ENCODE results near the gene PPP1R7.

Gene PPP1R7

GRCh38 chr2:241138471-241138870 is 11.8 kb upstream of the PPP1R7 start:
- Histone ChIP-seq H3K4me1 (ENCODE audit: control insufficient read depth, insufficient read depth, low read length) (no peaks in the 10 kb centered on the region), H3K4me3 (ENCODE audit: low read depth, low read length) (no peak overlapping the region), H3K27ac (ENCODE audit: extremely low read depth, low read depth, low read length) (no peak overlapping the region), H3K9me3 (ENCODE audit: control insufficient read depth, insufficient read depth, low read depth, low read length) (no peaks in the 10 kb centered on the region), H3K36me3 (ENCODE audit: control insufficient read depth in 2 of 2, insufficient read depth in 1 of 2, low read length in 2 of 2) (peaks cover 0 to 86% of the 10 kb centered on the region in 2 experiments; a peak in 2 of 3 replicates)
- POLR2A ChIA-PET, result interaction anchor here (0.7 kb wide), 1 partner anchor 11 kb away, joined by 3 read pairs; the partner anchor contains the start of gene PASK
- no peak for TF ChIP-seq ZNF510 (tag by site-specific recombination; IDR thresholded peaks at IDR 0.05; ENCODE audit: insufficient replicate concordance)
- no peak for TF ChIP-seq ZNF548 (tag by site-specific recombination; IDR thresholded peaks at IDR 0.05)
- TF ChIP-seq ZNF664 (tag by site-specific recombination; IDR thresholded peaks at IDR 0.05), result no peak
- TF ChIP-seq ZBTB11 (tag by site-specific recombination; conservative IDR thresholded peaks at IDR 0.05; ENCODE audit: low read depth), result no peak
- no peak for TF ChIP-seq ZNF670 (tag by site-specific recombination; IDR thresholded peaks at IDR 0.05; ENCODE audit: low read depth)
- TF ChIP-seq SP2 (tag by site-specific recombination; IDR thresholded peaks at IDR 0.05), result no peak
- no peak for TF ChIP-seq ZNF426 (tag by site-specific recombination; IDR thresholded peaks at IDR 0.05)
- CTCF ChIA-PET, result no interaction called here

- TF ChIP-seq KLF9 (tag by site-specific recombination; IDR thresholded peaks at IDR 0.05; ENCODE audit: low read depth), result no peak
- no peak for TF ChIP-seq REPIN1 (tag by site-specific recombination; IDR thresholded peaks at IDR 0.05; ENCODE audit: low read depth)
- TF ChIP-seq ZNF121 (tag by site-specific recombination; IDR thresholded peaks at IDR 0.05), result peak; percentile 96
- no peak for TF ChIP-seq ZNF214 (tag by site-specific recombination; IDR thresholded peaks at IDR 0.05; ENCODE audit: borderline replicate concordance)
- no peak for TF ChIP-seq ZBTB7A (tag by site-specific recombination; IDR thresholded peaks at IDR 0.05; ENCODE audit: low read depth)
- TF ChIP-seq ZNF704 (tag by site-specific recombination; IDR thresholded peaks at IDR 0.05), result no peak
- Histone ChIP-seq H3K4me1 (ENCODE audit: control insufficient read depth, insufficient read depth, low read length) (no peaks in the 10 kb centered on the region), H3K36me3 (ENCODE audit: control insufficient read depth in 2 of 2, insufficient read depth in 1 of 2, low read length in 2 of 2) (peaks cover 0 to 81% of the 10 kb centered on the region in 2 experiments; a peak in 2 of 3 replicates), H3K9me3 (ENCODE audit: control insufficient read depth, insufficient read depth, low read depth, low read length) (no peaks in the 10 kb centered on the region), H3K4me3 (ENCODE audit: low read depth, low read length) (no peak overlapping the region), H3K27ac (ENCODE audit: extremely low read depth, low read depth, low read length) (no peak overlapping the region)
- ChIA-PET CTCF (no interaction called here), POLR2A (no interaction called here)
Observed at GRCh38 chr2:241139531-241140444, 10.5 kb upstream of the PPP1R7 start.

GRCh38 chr2:241140445-241140840 is 9.8 kb upstream of the PPP1R7 start:
- POLR2A ChIA-PET, result interaction anchor here (0.8 kb wide), 1 partner anchor 9 kb away, joined by 3 read pairs; the partner anchor contains the start of gene PASK
- H3K9me3 ChIP-seq (ENCODE audit: control insufficient read depth, insufficient read depth, low read depth, low read length), result no peaks in the 10 kb centered on the region
- no peaks in the 10 kb centered on the region for H3K4me1 ChIP-seq (ENCODE audit: control insufficient read depth, insufficient read depth, low read length)
- no peak overlapping the region for H3K27ac ChIP-seq (ENCODE audit: extremely low read depth, low read depth, low read length)
- H3K4me3 ChIP-seq (ENCODE audit: low read depth, low read length), result no peak overlapping the region
- H3K36me3 ChIP-seq (ENCODE audit: control insufficient read depth in 2 of 2, insufficient read depth in 1 of 2, low read length in 2 of 2), result peaks cover 0 to 74% of the 10 kb centered on the region in 2 experiments; a peak in 2 of 3 replicates
- CTCF ChIA-PET, result no interaction called here
- TF ChIP-seq PATZ1 (tag by site-specific recombination; IDR thresholded peaks at IDR 0.05) (no peak), ZNF623 (tag by site-specific recombination; IDR thresholded peaks at IDR 0.05) (no peak), YY2 (tag by site-specific recombination; IDR thresholded peaks at IDR 0.05) (no peak), ZBTB6 (tag by site-specific recombination; IDR thresholded peaks at IDR 0.05) (no peak), HOXC10 (CRISPR knock-in tag; IDR thresholded peaks at IDR 0.05) (no peak), ZNF692 (tag by site-specific recombination; IDR thresholded peaks at IDR 0.05) (no peak), ZNF624 (tag by site-specific recombination; IDR thresholded peaks at IDR 0.05) (no peak), ZNF426 (tag by site-specific recombination; IDR thresholded peaks at IDR 0.05) (no peak), EGR2 (tag by site-specific recombination; IDR thresholded peaks at IDR 0.05; ENCODE audit: low read depth) (no peak)
